DOHH2 (cell line): ENCODE results near the gene CTTN.

Experiments
- CTCF ChIP-seq: fragments of 200-600 bp; sonication (generic); IDR thresholded peaks from one replicate; pipeline ENCODE4 v1.5.1; 2014; ENCODE audit warnings: antibody characterized with exemption, mild to moderate bottlenecking, low read depth, low read length; ENCODE audit not compliant: poor library complexity, severe bottlenecking
- EZH2phosphoT487 ChIP-seq: fragments of 200-600 bp; sonication (generic); IDR thresholded peaks from 2 replicates; pipeline ENCODE4 v1.6.1; 2017; ENCODE audit warnings: borderline replicate concordance, mild to moderate bottlenecking, antibody characterized with exemption, low read length, moderate library complexity, mixed read lengths

GRCh38 chr11:70458736-70459135 lies 60.4 kb downstream of the CTTN start:
- TF ChIP-seq CTCF (no peak), EZH2phosphoT487 (no peak)
